GM12891 (cell line): ENCODE data around the gene LSM12.

Experiments
- POLR2A ChIP-seq: IDR thresholded peaks from 2 replicates; pipeline ENCODE4 v1.6.1; 2011; ENCODE audit warnings: low read depth, low read length, control low read depth
- POLR2AphosphoS5 ChIP-seq: IDR thresholded peaks from 2 replicates; pipeline ENCODE4 v1.6.1; 2011; ENCODE audit warnings: low read depth, low read length, control low read depth
- POU2F2 ChIP-seq: IDR thresholded peaks from 2 replicates; pipeline ENCODE4 v1.6.1; 2011; ENCODE audit warnings: low read depth, mild to moderate bottlenecking, control low read depth, low read length, moderate library complexity
- SPI1 ChIP-seq: IDR thresholded peaks from 2 replicates; pipeline ENCODE4 v1.6.1; 2011; ENCODE audit warnings: low read depth, low read length, control low read depth

- TF ChIP-seq POLR2A: no peak
- no peak for TF ChIP-seq POU2F2
- no peak for TF ChIP-seq SPI1
- no peak for TF ChIP-seq POLR2AphosphoS5
These were observed 22.4 kb downstream of the LSM12 start for GRCh38 chr17:44044071-44044470.
